Chondrocyte (in vitro differentiated cells): Measurements from ENCODE around the gene LAMA5. TPM values are rescaled to one million over a fixed set of nuclear protein-coding genes. Genes with fewer than 3 reads are reported as not detected.
A peak's percentile ranks its signal among the peaks of the same experiment; 100 is the strongest.

ENCODE experiments used
- DNase-seq: peaks from one replicate; pipeline ENCODE4 v3.0.0; 2021; ENCODE audit warnings: mixed read lengths, low spot score
- H3K27ac Mint-ChIP-seq: one replicate; pipeline ENCODE4 v1.8.0; 2021; ENCODE audit warnings: mild to moderate bottlenecking, moderate library complexity, mixed read lengths; ENCODE audit not compliant: unreplicated experiment
- H3K27me3 Mint-ChIP-seq: 2 replicates; pipeline ENCODE4 v1.8.0; 2021; ENCODE audit warnings: low read depth, mixed read lengths
- H3K36me3 Mint-ChIP-seq: 2 replicates; pipeline ENCODE4 v1.8.0; 2021; ENCODE audit warnings: low read depth, mixed read lengths
- H3K4me1 Mint-ChIP-seq: 2 replicates; pipeline ENCODE4 v1.8.0; 2021; ENCODE audit warnings: low read depth, mild to moderate bottlenecking, mixed read lengths
- H3K4me3 Mint-ChIP-seq: one replicate; pipeline ENCODE4 v1.8.0; 2021; ENCODE audit warnings: mild to moderate bottlenecking, moderate library complexity, mixed read lengths; ENCODE audit not compliant: unreplicated experiment
- H3K9me3 Mint-ChIP-seq: 2 replicates; pipeline ENCODE4 v1.8.0; 2021; ENCODE audit warnings: low read depth, mixed read lengths
- total RNA-seq: library from RNA; stranded (reverse); gene quantifications from 3 replicates; pipeline ENCODE4 v1.2.1, GENCODE V29; 2021
- TF ChIP-seq, protein P1 (sequence below): fragments of 200-600 bp; sonication (generic); IDR thresholded peaks from 2 replicates; pipeline ENCODE4 v1.5.0; 2021; ENCODE audit warnings: antibody characterized with exemption, mild to moderate bottlenecking, moderate library complexity

The LAMA5 gene
- total RNA-seq, 1 donor from 2014 or later = 368 TPM

DNA sequence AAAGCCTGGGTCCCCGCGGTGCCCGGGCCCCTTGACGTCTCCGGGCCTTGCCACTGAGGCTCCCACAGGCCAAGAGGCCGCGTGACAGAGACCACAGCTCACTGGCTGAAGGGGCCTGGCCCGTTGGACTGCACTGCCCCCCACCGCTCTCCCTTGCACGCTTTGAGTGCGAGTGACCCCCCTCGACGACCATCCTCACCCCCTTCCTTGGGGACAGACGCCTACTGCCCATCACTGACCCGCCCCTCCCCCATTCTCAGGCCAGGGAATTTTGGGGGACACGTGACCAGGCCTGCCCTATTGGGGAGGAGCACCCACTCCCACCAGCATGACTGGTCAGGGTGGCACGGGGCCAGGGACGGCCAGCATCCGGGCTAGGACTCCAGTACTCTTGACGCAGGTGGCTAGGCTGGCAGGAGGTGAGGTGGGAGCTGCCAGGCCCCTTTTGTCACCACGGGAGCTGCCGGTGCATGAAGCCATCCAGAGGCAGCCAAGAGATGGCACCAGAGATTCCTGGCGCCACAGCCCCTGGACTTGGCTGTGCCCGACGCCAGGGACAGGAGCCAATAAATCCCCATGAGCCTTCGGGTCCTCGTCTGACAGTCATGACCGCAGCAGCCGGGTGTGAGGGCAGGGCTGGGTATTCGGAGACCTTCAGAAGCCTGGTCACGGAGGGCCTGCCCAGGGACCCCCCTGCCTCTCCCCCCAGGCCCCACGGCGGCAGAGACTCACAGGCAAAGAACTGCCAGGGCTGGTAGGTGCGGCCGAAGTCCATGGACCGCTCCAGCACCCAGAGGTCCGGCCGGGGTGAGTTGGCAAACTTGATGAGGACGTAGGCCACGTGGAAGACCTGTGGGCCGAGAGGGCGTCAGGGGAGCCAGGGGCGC, 14.5 kb downstream of the LAMA5 start:
- H3K4me1 Mint-ChIP-seq = peaks cover 40% of the 10 kb centered on the region
- no peak for DNase-seq
- no peak overlapping the region for H3K4me3 Mint-ChIP-seq
- peaks cover 12% of the 10 kb centered on the region for H3K36me3 Mint-ChIP-seq
- H3K27ac Mint-ChIP-seq = no peak overlapping the region
- H3K9me3 Mint-ChIP-seq = peaks cover 3% of the 10 kb centered on the region
- H3K27me3 Mint-ChIP-seq = no peaks in the 10 kb centered on the region
- TF ChIP-seq, protein P1, sequence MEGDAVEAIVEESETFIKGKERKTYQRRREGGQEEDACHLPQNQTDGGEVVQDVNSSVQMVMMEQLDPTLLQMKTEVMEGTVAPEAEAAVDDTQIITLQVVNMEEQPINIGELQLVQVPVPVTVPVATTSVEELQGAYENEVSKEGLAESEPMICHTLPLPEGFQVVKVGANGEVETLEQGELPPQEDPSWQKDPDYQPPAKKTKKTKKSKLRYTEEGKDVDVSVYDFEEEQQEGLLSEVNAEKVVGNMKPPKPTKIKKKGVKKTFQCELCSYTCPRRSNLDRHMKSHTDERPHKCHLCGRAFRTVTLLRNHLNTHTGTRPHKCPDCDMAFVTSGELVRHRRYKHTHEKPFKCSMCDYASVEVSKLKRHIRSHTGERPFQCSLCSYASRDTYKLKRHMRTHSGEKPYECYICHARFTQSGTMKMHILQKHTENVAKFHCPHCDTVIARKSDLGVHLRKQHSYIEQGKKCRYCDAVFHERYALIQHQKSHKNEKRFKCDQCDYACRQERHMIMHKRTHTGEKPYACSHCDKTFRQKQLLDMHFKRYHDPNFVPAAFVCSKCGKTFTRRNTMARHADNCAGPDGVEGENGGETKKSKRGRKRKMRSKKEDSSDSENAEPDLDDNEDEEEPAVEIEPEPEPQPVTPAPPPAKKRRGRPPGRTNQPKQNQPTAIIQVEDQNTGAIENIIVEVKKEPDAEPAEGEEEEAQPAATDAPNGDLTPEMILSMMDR = peak; percentile 25

DNA sequence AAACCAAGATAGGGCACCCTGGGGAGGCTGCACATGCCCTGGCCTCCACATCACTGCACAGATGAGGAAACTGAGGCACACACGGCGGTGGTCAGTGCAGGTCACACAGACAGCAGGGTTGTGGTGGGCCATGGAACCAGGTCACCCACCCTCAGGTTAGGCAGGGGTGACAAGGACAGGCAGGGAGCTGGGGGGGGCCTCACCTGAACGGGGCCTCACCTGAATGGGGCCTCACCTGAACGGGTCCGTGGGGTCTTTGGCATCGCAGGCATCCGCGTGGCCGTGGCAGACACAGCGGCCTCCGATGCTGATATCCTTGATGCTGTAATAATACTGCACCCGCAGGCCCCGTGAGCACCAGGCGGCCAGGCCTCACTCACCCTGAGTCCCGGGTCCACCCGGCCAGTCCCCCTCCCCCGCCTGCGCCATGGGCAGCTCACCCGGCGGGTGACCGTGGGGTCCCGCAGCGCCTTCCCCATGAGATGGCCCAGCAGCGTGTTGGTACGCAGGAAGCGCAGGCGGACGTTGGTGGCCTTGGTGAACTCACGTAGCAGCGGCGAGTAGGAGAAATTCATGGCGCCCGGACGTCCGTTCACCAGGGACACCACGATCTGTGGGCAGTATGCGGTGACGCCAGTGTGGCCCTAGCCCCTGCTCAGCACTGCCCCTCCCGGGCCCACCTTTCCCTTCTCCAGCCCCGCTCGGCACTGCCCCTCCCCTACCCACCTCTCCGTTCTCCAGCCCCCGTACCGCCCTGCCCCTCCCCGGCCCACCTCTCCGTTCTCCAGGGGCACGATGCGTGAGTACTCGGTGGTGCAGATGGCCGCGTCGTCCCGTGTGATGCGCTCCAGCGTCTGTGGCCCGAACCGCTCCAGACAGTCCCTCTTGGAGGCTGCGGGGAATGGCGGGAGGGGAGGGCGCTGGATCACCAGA, 15.4 kb downstream of the LAMA5 start:
- Mint-ChIP-seq H3K4me1 (peaks cover 31% of the 10 kb centered on the region), H3K36me3 (peaks cover 12% of the 10 kb centered on the region), H3K4me3 (no peak overlapping the region), H3K27me3 (no peaks in the 10 kb centered on the region), H3K9me3 (peaks cover 3% of the 10 kb centered on the region), H3K27ac (no peak overlapping the region)
- DNase-seq = no peak
- TF ChIP-seq, protein P1 = no peak

DNA sequence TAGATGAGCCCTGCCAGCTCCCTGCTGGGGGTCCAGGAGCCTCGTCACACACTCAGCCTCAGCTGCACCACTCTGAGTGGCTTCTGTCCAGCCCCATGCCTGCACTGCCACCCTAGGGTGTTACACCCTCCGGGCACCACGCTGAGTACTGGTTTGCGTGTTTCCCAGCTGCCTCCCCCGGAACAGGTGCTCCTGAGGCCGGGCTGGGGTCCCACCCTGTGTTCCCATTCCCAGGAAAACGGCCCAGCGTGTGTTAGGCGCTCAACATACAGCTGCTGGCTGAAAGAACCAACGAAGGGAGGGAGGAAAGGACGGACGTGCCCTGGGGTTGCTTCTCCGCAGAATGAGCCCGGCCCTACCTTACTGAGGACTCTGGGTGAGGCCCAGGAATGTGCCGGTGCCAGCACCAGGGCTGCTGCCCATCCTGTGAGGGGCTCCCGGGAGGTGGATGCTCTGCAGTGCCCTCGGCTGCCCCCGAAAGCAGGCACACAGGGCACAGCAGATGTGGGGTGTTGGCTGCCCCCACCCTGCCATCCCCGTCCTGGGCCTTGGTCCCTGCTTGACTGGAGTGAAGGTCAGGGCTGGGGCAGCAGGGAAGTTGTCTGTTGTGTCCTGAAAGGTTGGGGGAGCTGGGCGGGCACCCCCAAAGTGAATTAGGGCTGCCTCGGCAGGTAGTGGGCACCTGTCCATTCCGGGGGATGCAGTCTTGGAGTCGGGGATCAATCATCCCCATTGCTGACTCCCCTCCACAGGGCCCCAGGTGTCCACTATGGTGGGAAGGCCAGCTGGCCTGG, 16.3 kb downstream of the LAMA5 start:
- DNase-seq = no peak
- Mint-ChIP-seq H3K4me3 (no peak overlapping the region), H3K9me3 (peaks cover 3% of the 10 kb centered on the region), H3K27me3 (no peaks in the 10 kb centered on the region), H3K36me3 (peaks cover 14% of the 10 kb centered on the region), H3K27ac (no peak overlapping the region), H3K4me1 (peaks cover 22% of the 10 kb centered on the region)
- TF ChIP-seq, protein P1 = no peak

DNA sequence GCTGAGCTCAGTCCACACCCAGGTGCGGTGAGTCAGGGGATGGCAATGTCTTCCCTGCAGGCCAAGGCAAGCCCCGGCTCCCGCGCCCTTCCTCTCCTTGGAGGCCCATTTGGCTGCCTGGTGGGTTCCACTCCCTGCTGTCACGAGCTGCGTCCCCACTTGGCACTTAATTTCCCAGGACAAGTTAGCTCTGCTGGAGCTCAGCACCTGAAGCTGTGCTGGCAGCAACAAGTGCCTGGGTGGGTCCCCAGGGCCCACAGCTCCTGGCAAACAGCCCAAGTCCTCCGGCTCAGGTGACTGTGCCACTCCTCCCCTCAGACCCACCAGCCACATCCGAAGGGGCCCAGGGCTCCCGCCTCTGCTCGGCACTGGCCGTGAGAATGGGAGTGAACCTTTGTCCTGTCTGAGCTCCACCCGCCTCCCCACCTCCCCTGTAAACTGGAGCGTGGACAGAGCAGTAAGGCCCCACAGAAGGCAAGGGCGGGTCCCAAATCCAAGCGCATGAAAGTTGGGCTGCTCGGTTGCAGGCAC, 16.9 kb downstream of the LAMA5 start:
- Mint-ChIP-seq H3K4me3 (no peak overlapping the region), H3K27ac (peak overlapping the region; percentile 32)
- no peak for DNase-seq

More for the DNA sequence above, 16.9 kb downstream of the LAMA5 start:
- no peaks in the 10 kb centered on the region for H3K27me3 Mint-ChIP-seq
- peaks cover 3% of the 10 kb centered on the region for H3K9me3 Mint-ChIP-seq
- H3K4me1 Mint-ChIP-seq = peaks cover 15% of the 10 kb centered on the region
- peaks cover 18% of the 10 kb centered on the region for H3K36me3 Mint-ChIP-seq
- TF ChIP-seq, protein P1 = no peak
